HepG2 (cell line): Measurements from ENCODE around the gene NR3C2. TPM values are rescaled to one million over a fixed set of nuclear protein-coding genes. Genes with fewer than 3 reads are reported as not detected.

ENCODE experiments used
- ATAC-seq: fragments of 200-7000 bp; cut with Tn5 transposase; 3 replicates; pipeline ENCODE4 v1.9.1; 2020; ENCODE audit warnings: mild to moderate bottlenecking, moderate library complexity
- Bru-seq: library from RNA; stranded (reverse); fragments of 400-500 nt; gene quantifications from one replicate; lab custom pipeline; 2021; lab: Mats Ljungman, UMichigan
- BruChase-seq, 2 experiments: library from RNA; stranded (reverse); fragments of 400-500 nt; gene quantifications; one replicate each; lab custom pipeline; 2021; lab: Mats Ljungman, UMichigan
- BruUV-seq: library from RNA; stranded (reverse); fragments of 400-500 nt; replicated peaks from 2 replicates; lab custom pipeline; 2021; lab: Mats Ljungman, UMichigan
- CTCF ChIA-PET: fragments of 300-600 bp; formaldehyde crosslinking; extraction: SDS; loops from one replicate; lab custom pipeline; 2021; ENCODE audit warnings: low total read pairs, inconsistent platforms, low intra/inter-chr PET ratio; lab: Yijun Ruan, JAX
- POLR2A ChIA-PET: fragments of 350-600 bp; sonication (Branson Sonifier 250); formaldehyde crosslinking; loops from one replicate; lab custom pipeline; 2020; ENCODE audit warnings: antibody characterized with exemption, inconsistent platforms; lab: Yijun Ruan, JAX
- DNase-seq: peaks from one replicate; pipeline ENCODE4 v3.0.0-alpha.2; 2015; ENCODE audit warnings: low spot score
- FAIRE-seq: peaks from 3 replicates; lab custom pipeline; 2011; peaks lifted over from hg19 to GRCh38; lab: Jason Lieb, UNC
- H2AFZ ChIP-seq: one replicate; pipeline ENCODE4 v1.6.1; 2011; ENCODE audit warnings: low read length, inconsistent platforms
- H3K27ac ChIP-seq: fragments of 300-600 bp; 3 replicates; pipeline ENCODE4 v1.8.0; 2011; ENCODE audit warnings: mixed run types, mild to moderate bottlenecking, mixed read lengths, low read length, inconsistent platforms; ENCODE audit not compliant: insufficient read depth; ENCODE audit errors: extremely low read length
- H3K27me3 ChIP-seq, 2 experiments: fragments of 200-600 bp in 1 of 2; 2 replicates in 1 of 2; 3 replicates in 1 of 2; pipeline versions ENCODE4 v1.6.0 to v1.8.0; 2011; ENCODE audit warnings: low read length in 2 of 2, mild to moderate bottlenecking in 2 of 2, moderate library complexity in 2 of 2, inconsistent platforms in 1 of 2; ENCODE audit not compliant: insufficient read depth in 2 of 2, control insufficient read depth in 1 of 2
- H3K36me3 ChIP-seq, 2 experiments: fragments of 200-600 bp in 1 of 2; replicated peaks in 1 of 2; 2 replicates in 1 of 2; 3 replicates in 1 of 2; pipeline versions ENCODE4 v1.5.1 to v1.8.0; 2011; ENCODE audit warnings: low read length in 2 of 2, inconsistent platforms in 1 of 2; ENCODE audit not compliant: insufficient read depth in 2 of 2, control insufficient read depth in 1 of 2
- H3K4me1 ChIP-seq: 2 replicates; pipeline ENCODE4 v1.5.1; 2012; ENCODE audit warnings: low read length, inconsistent platforms; ENCODE audit not compliant: insufficient read depth
- H3K4me2 ChIP-seq: 2 replicates; pipeline ENCODE4 v1.6.0; 2011; ENCODE audit warnings: low read depth, low read length, inconsistent platforms
- H3K4me3 ChIP-seq, 3 experiments: fragments of 200-600 bp in 1 of 3; sonication (generic), shearing (Covaris generic) in 1 of 3; replicated peaks in 1 of 3; 2 replicates each; pipeline ENCODE4 v1.5.1; 2011 to 2016; ENCODE audit warnings: low read length in 3 of 3, inconsistent platforms in 2 of 3, low read depth in 2 of 3, mild to moderate bottlenecking in 2 of 3, control low read depth in 1 of 3, mixed read lengths in 1 of 3; ENCODE audit not compliant: insufficient read depth in 1 of 3
- H3K79me2 ChIP-seq: one replicate; pipeline ENCODE4 v1.6.1; 2011; ENCODE audit warnings: low read length, inconsistent platforms; ENCODE audit not compliant: insufficient read depth
- H3K9ac ChIP-seq: 2 replicates; pipeline ENCODE4 v1.6.0; 2011; ENCODE audit warnings: mild to moderate bottlenecking, low read depth, low read length, inconsistent platforms; ENCODE audit not compliant: insufficient read depth
- H3K9me3 ChIP-seq: 2 replicates; pipeline ENCODE4 v1.5.1; 2012; ENCODE audit warnings: mild to moderate bottlenecking, low read length
- H4K20me1 ChIP-seq: 2 replicates; pipeline ENCODE4 v1.6.0; 2011; ENCODE audit warnings: inconsistent platforms, mild to moderate bottlenecking, low read length, moderate library complexity; ENCODE audit not compliant: insufficient read depth
- ETV6 ChIP-seq: sonication (generic); formaldehyde crosslinking; conservative IDR thresholded peaks from 2 replicates; pipeline ENCODE4 v1.4.0; 2020; ENCODE audit warnings: missing genetic modification reagents
- HNF1A ChIP-seq, 2 experiments: sonication (generic) in 1 of 2; formaldehyde crosslinking in 1 of 2; IDR thresholded peaks; 2 replicates each; pipeline versions ENCODE4 v1.4.0 to v1.6.1; 2016 to 2020; ENCODE audit warnings: borderline replicate concordance in 1 of 2, low read depth in 1 of 2, mild to moderate bottlenecking in 1 of 2, missing genetic modification reagents in 1 of 2
- KDM2A ChIP-seq: sonication (generic); formaldehyde crosslinking; IDR thresholded peaks from 2 replicates; pipeline ENCODE4 v1.4.0; 2020; ENCODE audit warnings: low read depth, missing genetic modification reagents, borderline replicate concordance
- MXI1 ChIP-seq: IDR thresholded peaks from 3 replicates; pipeline ENCODE4 v1.6.1; 2012; ENCODE audit warnings: low read depth, low read length, inconsistent platforms, borderline replicate concordance
- POGZ ChIP-seq: sonication (generic); formaldehyde crosslinking; IDR thresholded peaks from 2 replicates; pipeline ENCODE4 v1.4.0; 2020; ENCODE audit warnings: mild to moderate bottlenecking, missing genetic modification reagents
- RFX5 ChIP-seq: IDR thresholded peaks from 2 replicates; pipeline ENCODE4 v1.6.1; 2011; ENCODE audit warnings: low read depth, low read length, improper control_type of control experiment
- YY1 ChIP-seq: IDR thresholded peaks from 2 replicates; pipeline ENCODE4 v1.6.1; 2011; ENCODE audit warnings: low read length, low read depth, moderate library complexity, mild to moderate bottlenecking; ENCODE audit not compliant: insufficient read depth, insufficient replicate concordance
- ZNF274 ChIP-seq: sonication (generic); formaldehyde crosslinking; IDR thresholded peaks from 2 replicates; pipeline ENCODE4 v1.5.1; 2020; ENCODE audit warnings: mild to moderate bottlenecking, missing genetic modification reagents
- ZNF280B ChIP-seq: sonication (generic); formaldehyde crosslinking; IDR thresholded peaks from 2 replicates; pipeline ENCODE4 v1.5.0; 2020; ENCODE audit warnings: missing genetic modification reagents, mild to moderate bottlenecking, borderline replicate concordance
- ZSCAN21 ChIP-seq: sonication (generic); formaldehyde crosslinking; IDR thresholded peaks from 2 replicates; pipeline ENCODE4 v1.8.0; 2022; ENCODE audit warnings: mild to moderate bottlenecking, missing genetic modification reagents, moderate library complexity, borderline replicate concordance
- WGBS: methylation state at CpG from one replicate; pipeline ENCODE4 v1.1.6; 2017; ENCODE audit warnings: low lambda C conversion rate; 5-methylcytosine and 5-hydroxymethylcytosine counted together
- in situ Hi-C: cut with HindIII; loops from 2 replicates; pipeline ENCODE4 v1.10.0; 2017; ENCODE audit warnings: low pct_unique_long_range_greater_than_20kb; ENCODE audit not compliant: extremely low pct_ligation_motif_present
- intact Hi-C: fragments of 100-400 bp; cut with micrococcal nuclease; formaldehyde crosslinking; loops from one replicate; pipeline ENCODE4 v1.10.0; 2022; ENCODE audit not compliant: unreplicated experiment
- long read RNA-seq, 2 experiments: library from RNA in 1 of 2; library from polyadenylated mRNA in 1 of 2; stranded (forward) in 1 of 2; unstranded in 1 of 2; transcript quantifications; one replicate each; pipeline ENCODE4 v2.0.0, GENCODE V29; 2019 to 2022
- polyA minus RNA-seq, 3 experiments: library from RNA; depleted of rRNA, polyadenylated mRNA; stranded (reverse); fragments of >200 nt; gene quantifications; 2 replicates each; pipeline ENCODE4 v1.2.3, GENCODE V29; 2011; ENCODE audit warnings: low replicate concordance in 1 of 3
- polyA plus RNA-seq, 8 experiments: library from polyadenylated mRNA; depleted of rRNA in 3 of 8; stranded (reverse) in 7 of 8; unstranded in 1 of 8; fragments of >200 nt; fragmentation: Illumina TruSeq in 4 of 8; extraction: Trizol in 4 of 8; gene quantifications; 2 replicates each; pipeline versions ENCODE4 v1.2.1 to v1.2.3, GENCODE V29; 2011 to 2016; ENCODE audit warnings: low read depth in 4 of 8, missing spikeins in 1 of 8, mixed read lengths in 1 of 8; ENCODE audit not compliant: insufficient read depth in 1 of 8
- total RNA-seq, 5 experiments: library from RNA; depleted of rRNA; stranded (reverse); fragments of >200 nt; fragmentation: Illumina TruSeq; extraction: Trizol; gene quantifications; 2 replicates each; pipeline ENCODE4 v1.2.3, GENCODE V29; 2016; ENCODE audit warnings: low read depth in 1 of 5

NR3C2 gene
- 0.32 and 0.46 TPM in 2 replicates for total RNA-seq (2016; rRNA removed; fragmentation: Illumina TruSeq; extraction: Trizol)
- 0.30 and 0.44 TPM in 2 replicates for total RNA-seq (2016; cell fraction: cytosol; rRNA removed; fragmentation: Illumina TruSeq; extraction: Trizol; ENCODE audit: low read depth)
- 0.25 and 0.37 TPM in 2 replicates for total RNA-seq (2016; cell fraction: insoluble cytoplasmic fraction; rRNA removed; fragmentation: Illumina TruSeq; extraction: Trizol)
- 0.25 and 0.45 TPM in 2 replicates for total RNA-seq (2016; cell fraction: membrane; rRNA removed; fragmentation: Illumina TruSeq; extraction: Trizol)
- 1.1 and 1.6 TPM in 2 replicates for total RNA-seq (2016; cell fraction: nucleus; rRNA removed; fragmentation: Illumina TruSeq; extraction: Trizol)
- 0.20 and 0.26 TPM in 2 replicates for polyA plus RNA-seq (2011; rRNA removed)
- polyA plus RNA-seq (2011; cell fraction: cytosol; rRNA removed): 0.09 and 0.21 TPM in 2 replicates
- polyA plus RNA-seq (2011; cell fraction: nucleus; rRNA removed): 0.29 and 0.50 TPM in 2 replicates
- 0.21 and 0.32 TPM in 2 replicates for polyA plus RNA-seq (2012)
- not detected in 2 replicates for polyA plus RNA-seq (2016; cell fraction: cytosol; fragmentation: Illumina TruSeq; extraction: Trizol; ENCODE audit: low read depth)
- polyA plus RNA-seq (2016; cell fraction: insoluble cytoplasmic fraction; fragmentation: Illumina TruSeq; extraction: Trizol; ENCODE audit: low read depth): 0.39 and 0.41 TPM in 2 replicates
- polyA plus RNA-seq (2016; cell fraction: membrane; fragmentation: Illumina TruSeq; extraction: Trizol; ENCODE audit: low read depth): 0.08 and 0.16 TPM in 2 replicates
- polyA plus RNA-seq (2016; cell fraction: nucleus; fragmentation: Illumina TruSeq; extraction: Trizol; ENCODE audit: insufficient read depth, low read depth): 0.16 and 0.33 TPM in 2 replicates
- 0.19 and 1.1 TPM in 2 replicates for polyA minus RNA-seq (2011; rRNA and poly(A)+ RNA removed; ENCODE audit: low replicate concordance)
- 0.18 and 1.6 TPM in 2 replicates for polyA minus RNA-seq (2011; cell fraction: cytosol; rRNA and poly(A)+ RNA removed)
- 3.0 and 3.7 TPM in 2 replicates for polyA minus RNA-seq (2011; cell fraction: nucleus; rRNA and poly(A)+ RNA removed)
- percentile 31 among the genes with signal in this experiment for Bru-seq, nascent RNA
- percentile 18 among the genes with signal in this experiment for BruChase-seq, experiment 1, labeled RNA remaining after a 6-hour chase
- percentile 24 among the genes with signal in this experiment for BruChase-seq, experiment 2, labeled RNA remaining after a 2-hour chase
- long read RNA-seq, experiment 1: 0 reads
- long read RNA-seq, experiment 2, partial matches to known transcripts: 1 of 1 reads
- long read RNA-seq, experiment 2, other reads (novel, unspliced or antisense): 0 of 1 reads

DNA sequence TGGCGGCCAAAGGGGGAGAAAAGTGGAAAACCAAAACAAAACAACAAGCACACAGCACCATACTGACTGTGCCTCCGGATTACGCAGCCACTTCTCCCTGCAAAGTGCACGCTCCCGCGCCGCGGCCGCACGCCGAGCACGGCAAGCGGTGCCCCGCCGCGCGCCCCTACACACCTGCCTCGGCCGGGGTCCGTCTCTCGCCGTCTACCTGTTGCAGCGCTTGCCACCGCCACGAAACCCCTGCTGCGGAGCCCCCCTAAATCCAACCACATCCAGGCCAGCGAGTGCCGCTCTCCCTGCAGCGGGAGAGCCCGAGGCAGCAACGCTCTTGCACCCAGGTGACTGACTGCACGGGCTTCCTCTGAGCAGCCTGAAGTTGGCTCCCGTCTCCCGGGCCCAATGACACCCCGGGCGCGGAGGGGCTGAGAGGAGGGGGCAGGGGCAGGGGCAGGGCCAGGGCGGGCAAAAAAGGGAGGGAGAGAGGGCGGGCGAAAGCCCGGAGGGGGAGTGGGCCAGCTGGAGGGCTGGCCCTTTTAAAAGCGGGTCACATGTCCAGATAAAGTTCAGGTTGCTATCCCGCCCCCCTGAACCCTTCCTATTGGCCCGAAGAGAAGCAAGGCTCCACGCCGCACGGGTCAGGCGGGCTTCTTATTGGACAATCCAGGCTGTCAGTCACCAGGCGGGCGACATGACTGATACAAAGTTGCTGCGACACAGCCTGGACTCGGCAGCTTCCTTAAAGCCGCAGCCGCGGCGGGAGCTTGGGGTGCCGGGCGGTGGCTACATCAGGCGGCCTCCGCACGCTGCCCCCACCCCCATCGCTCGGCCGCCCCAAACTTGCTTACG lies at the start of gene NR3C2:
NR3C2 (minus strand) TSS at position 429 of the 846 bp plus-strand sequence.
- H3K9me3 ChIP-seq: no peaks in the 10 kb centered on the region
- FAIRE-seq (peak; percentile 50), ATAC-seq (peak; percentile 97), DNase-seq (peak; percentile 94)
- H3K27ac ChIP-seq: no peak within 1 kb of the TSS
- ChIA-PET POLR2A (interaction anchor here (1.2 kb wide), 1 partner anchor 66 kb away, joined by 5 read pairs; no protein-coding TSS in a partner anchor), CTCF (no interaction called here)
- in situ Hi-C loops: no loop called here
- peak within 1 kb of the TSS; percentile 87 for H2AFZ ChIP-seq
- BruUV-seq: no TSS peak
- no peaks in the 10 kb centered on the region for H3K79me2 ChIP-seq
- H3K4me3 ChIP-seq: peak within 1 kb of the TSS; percentile 67 to 85 (median 70)
- peaks cover 0 to 44% of the 10 kb centered on the region in 2 experiments; a peak in 3 of 5 replicates for H3K27me3 ChIP-seq
- peak within 1 kb of the TSS; percentile 100 for H3K4me2 ChIP-seq
- H3K9ac ChIP-seq: peak within 1 kb of the TSS; percentile 66; the same call in 1 of the 2 replicates
- H3K36me3 ChIP-seq: no peaks in the 10 kb centered on the region
- intact Hi-C loops: loop anchor here (5.0 to 10.0 kb wide), 2 partner anchors 65 to 147 kb away; no protein-coding TSS in a partner anchor
- no peaks in the 10 kb centered on the region for H4K20me1 ChIP-seq
- H3K4me1 ChIP-seq: peaks cover 23% of the 10 kb centered on the region
- WGBS: 0% methylated on average over 24 of the region's 65 CpGs
- TF ChIP-seq HNF1A (IDR thresholded peaks at IDR 0.05; ENCODE audit: low read depth) (no peak), HNF1A (CRISPR knock-in tag; IDR thresholded peaks at IDR 0.05; ENCODE audit: borderline replicate concordance) (peak; percentile 46; the same call in 1 of the 2 replicates), ZNF274 (CRISPR knock-in tag) (no peak), RFX5 (0 out of 2 replicates have a peak, but pooled peaks have one; percentile 13), KDM2A (CRISPR knock-in tag) (peak; percentile 20; the same call in 1 of the 2 replicates), ZSCAN21 (CRISPR knock-in tag) (no peak; the same call in 1 of the 2 replicates), ETV6 (CRISPR knock-in tag) (0 out of 2 replicates have a peak, but pooled peaks have one; percentile 38), POGZ (CRISPR knock-in tag) (peak; percentile 65), YY1 (peak; percentile 25), MXI1 (peak; percentile 44; the same call in 1 of the 3 replicates), ZNF280B (CRISPR knock-in tag) (no peak; the same call in 1 of the 2 replicates)
